ENCODE measurements around the gene BEGAIN. TPM values are rescaled to one million over a fixed set of nuclear protein-coding genes. Genes with fewer than 3 reads are reported as not detected.

BEGAIN gene
- total RNA-seq, 1 donor from 2014 or later = 1.0 TPM

DNA sequence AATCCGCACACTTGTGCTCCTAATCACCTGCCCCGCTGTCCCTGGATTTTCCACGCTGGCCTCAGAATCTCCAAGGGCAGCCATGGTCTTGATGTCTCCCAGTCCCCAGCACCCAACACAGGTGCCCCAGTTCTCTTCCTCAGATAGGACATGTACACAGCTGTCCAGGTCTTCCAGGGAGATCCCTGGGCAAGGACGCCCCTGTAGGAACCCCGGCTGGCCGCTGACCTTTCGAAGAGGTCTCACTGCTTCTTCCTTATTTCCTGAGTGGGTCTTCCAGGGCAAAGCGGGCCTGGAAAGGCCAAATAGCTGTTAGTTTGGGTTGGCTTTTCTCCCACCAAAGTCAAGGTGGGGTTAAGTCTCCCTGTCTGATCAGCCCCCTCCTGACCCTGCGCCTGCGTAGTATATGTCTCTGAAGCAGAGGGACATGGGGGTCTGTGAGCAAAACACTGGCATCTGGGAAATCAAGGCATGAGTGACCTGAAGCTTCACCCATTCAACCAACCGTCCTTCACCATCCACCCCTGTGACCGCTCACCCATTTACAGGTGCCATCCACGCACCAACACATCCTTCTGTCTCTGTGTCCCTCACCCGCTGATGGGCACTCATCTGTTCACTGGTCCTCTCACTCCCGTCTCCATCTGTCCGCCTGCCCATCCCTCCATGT lies 4.6 kb downstream of the BEGAIN start:
- intact Hi-C loops (cut with micrococcal nuclease) = no loop called here

DNA sequence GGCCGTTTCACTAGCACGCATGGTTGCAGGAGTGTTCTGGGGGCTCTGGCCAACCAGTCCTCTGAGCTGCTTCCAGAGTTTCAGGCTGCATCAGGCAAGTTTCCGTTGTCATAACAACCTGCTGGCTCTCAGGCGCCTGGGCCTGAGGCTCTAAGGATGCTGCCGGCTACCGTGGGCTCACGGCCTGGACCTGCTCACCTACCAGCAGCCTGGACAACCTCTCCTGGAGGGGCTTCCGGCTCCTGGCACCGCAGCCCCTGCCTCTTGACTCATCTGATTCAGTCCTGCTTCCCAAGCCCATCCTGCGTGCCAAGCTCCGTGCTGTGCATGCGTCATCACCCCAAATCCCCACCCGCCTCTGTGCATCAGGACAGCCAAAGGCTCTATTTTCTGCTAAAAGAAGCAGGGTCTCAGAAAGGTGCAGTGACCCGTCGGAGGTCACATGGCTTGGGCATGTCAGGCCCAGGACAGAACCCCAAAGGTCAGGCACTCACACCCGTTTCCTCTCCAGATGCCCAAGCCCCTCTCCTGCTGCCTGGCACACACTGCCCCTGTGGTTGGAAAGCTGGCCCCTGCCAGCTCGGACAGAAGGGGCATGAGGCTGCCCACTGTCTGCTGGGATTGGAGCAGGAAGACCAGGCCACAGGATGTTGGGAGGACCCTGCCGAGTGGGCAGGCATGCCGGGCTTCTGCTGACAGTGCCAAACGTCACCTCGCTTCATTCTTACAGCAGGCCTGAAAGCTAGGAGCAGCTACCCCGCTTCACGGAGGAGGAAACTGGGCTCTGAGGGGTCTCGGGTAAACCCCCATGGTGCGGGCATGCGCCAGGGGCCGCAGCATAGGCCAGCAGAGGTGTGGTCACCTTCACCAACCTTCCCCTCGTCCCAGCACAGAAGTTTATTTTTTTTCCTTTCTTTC lies 5.7 kb downstream of the BEGAIN start:
- intact Hi-C loops (cut with micrococcal nuclease) = no loop called here

DNA sequence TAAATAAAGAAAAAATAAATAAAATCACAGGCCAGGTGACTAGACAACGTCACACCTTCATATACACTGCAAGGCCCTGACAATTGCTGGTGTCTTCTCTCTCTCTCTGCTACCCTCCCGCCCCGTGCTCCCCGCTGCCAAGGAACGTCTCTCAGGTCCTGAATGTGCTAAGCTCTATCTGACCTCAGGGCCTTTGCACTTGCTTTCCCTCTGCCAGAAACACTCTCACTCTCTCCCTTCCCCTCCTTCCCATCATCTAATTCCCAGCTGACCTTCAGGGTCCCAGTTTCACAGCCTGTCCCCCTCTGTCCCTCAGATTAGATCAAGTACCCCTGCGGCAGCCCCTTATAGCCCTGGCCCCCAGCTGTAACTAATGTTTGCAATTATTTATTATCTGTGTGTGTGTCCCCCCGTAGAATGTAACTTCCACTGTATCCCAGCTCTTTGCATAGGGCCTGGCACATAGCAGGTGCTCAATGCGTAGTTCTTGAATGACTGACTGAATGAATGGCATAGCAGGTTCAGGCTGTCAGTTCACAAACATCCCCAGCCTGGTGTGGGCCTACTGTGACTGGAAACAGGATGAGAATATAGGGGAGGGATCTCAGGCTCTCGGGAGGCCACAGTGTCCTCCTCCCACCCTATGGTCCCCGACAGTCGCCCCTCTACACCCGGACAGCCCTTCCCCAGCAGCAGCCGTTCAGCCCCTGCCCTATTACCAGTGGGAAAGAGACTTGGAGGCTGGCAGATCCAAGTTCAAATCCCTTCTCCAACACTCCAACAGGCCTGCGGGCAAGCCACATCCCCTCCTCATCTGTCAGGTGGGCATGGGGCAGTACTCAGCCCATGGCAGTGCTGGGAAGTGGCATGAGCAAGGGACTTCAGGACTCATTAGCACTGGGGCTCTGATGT lies 6.6 kb downstream of the BEGAIN start:
- intact Hi-C loops (cut with micrococcal nuclease) = no loop called here

DNA sequence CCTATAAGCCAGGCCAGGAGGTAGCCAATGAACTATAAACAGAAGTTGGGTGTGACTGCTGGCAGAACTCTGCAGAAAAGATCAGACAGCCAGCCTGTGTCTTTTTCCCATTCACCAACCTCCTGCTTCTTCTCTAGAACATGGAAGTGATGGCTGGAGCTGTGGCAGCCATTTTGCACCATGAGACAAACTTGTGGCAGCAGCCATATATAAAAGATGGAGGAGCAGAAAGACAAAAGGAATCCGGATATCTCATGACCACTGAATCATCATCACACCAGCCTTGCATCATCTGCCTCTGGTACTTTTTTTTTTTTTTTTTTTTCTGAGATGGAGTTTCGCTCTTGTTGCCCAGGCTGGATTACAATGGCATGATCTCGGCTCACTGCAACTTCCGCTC lies 8.7 kb downstream of the BEGAIN start:
- intact Hi-C loops (cut with micrococcal nuclease) = no loop called here

DNA sequence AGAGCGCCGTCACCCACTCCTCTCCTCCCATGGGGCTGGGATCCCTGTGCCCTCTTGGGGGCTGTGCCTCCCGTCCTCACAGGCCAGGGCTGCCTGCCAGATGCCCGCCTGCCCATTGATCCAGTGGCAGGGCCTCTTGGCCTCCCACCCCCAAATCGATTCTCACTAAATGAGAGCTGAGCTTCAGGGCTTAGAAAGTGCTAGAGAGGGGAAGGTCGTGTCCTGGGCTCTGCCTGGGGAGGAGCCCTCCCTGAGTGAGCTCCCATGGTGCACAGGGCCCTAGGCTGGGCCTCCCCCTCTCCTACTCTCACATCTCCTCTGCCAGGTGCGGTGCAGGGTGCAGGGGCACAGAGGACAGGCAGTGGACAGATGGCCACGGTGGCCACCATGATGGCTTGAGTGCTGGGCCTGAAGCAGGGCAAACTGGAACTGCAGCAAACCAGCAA lies 9.2 kb downstream of the BEGAIN start:
- intact Hi-C loops (cut with micrococcal nuclease) = no loop called here

DNA sequence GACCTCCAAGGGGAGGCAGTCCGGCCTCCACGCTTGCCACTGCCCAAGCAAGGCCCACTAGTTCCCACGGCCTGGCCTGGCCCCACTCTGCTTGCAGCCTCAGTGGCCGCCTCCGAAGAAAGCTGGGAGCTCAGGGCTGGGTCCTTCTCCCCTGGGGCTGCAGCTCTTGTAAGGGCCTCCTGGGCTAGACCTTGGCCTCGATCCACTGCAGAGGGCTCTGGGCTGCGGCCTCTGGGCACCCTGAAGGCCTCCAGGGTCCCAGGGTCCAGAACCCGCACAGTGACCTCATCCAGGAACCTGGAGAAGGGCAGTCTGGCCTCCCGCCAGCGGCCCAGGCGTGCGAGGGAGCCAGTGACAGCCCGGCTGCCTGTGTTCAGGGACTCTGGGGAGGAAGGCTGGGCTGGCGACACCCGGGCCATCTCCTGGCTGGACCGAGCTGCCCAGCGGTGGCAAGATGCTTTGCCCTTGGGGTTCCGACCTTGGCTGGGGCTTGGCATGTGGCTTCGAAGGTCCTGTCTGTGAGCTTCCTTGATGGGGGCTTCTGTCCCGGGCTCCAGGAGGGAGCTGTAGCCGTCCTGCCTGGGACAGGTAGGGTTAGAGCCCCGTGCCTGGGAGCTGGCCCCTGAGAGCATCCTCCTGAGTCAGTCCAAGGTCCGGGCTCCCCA lies 9.8 kb downstream of the BEGAIN start:
- intact Hi-C loops (cut with micrococcal nuclease) = no loop called here

DNA sequence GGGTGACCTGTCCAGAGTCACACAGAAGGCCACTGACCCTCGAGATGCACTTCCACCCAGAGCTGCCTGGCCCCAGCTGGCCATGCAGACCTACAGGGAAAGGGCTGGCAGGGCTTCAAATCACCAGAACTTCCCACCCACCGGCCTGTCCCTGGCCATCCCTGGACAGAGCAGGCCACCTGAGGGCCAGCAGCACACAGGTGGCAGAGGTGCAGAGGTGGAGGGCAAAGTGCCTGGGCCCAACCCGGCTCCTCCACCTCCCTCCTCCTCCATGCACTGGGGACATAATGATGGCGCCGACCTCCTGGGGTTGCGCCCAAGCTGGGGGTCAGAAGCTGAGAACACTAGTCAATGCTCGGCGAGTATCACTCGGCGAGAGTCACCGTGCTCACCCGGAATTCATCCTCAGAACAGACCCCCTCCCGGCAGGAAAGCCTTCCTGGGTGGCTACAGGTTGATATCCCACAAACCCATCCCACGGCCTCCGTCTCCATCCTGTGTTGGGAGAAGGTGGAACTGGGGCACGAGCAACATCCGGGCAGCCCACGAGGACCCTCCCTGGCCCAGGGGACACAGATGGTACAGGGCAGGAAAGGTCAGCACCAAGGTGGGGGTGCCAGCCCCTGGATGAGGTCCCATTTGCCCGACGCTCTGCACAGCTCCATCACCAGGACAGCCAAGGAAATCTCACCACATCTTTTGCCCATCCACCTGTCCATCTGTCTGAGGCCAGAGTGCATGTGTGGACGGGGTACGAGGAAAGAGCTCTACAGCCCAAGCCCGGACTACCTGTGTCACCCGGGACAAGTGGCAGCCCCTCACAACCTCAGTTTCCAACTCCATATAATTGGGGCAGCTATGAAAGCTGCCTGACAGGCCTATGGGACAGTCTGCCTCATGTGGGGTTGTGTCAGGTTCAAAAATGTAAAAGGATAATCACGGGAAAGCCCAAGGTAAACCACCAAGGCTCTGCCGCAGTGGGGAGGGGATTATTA lies 10.8 kb downstream of the BEGAIN start:
- intact Hi-C loops (cut with micrococcal nuclease) = no loop called here

DNA sequence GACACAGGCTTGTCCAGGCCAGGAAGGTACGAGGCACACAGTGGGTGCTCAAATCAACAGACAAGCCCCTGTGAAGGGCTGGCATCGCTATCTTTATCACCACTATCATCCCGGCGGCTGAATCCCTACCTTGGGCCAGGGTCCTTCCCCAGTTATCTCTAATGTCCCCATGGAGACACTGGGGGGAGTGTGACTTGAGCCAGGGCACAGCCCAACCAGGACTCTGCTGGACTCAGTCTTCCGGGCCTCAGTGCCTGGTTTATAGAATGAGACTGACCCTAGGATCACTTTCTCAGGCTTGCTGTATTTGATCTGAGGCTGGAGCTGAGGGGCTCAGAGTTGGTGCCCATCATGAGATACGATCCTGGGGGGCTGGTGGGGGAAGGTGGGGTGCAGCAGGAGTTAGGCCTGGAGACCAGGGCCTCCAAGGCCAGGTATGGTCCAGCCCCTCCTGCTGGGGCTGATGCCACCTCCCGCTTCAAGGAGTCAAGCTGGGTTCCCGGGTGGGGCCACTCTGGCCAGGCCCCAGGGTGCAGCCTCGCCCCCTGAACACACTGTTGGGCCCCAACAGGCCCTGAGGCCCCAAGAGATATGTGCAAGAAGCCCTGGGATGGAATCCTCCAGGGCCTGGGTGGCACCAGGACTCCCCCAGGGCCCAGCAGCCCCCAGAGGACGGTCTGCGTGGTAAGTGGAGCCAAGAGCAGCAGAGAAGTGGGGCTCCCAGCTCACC lies 11.8 kb downstream of the BEGAIN start:
- intact Hi-C loops (cut with micrococcal nuclease) = no loop called here

DNA sequence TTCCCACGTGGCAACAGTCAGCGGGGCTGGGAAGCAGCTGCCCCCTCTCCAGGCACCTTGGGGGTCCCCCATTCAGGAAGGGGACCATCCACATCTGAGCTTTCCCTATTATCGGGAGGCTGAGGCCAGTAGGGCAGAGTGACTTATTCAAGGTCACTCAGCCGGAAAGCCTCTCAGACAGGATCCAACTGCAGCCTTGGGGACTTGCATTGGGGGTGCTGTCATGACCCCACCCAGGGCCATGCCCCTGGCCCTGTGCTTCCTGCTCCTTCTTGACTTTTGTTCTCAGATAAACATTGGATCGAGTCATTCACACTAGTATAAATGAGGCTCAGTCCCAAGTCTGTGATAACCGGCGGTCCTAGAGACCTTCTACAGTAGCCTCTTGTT lies 12.6 kb downstream of the BEGAIN start:
- intact Hi-C loops (cut with micrococcal nuclease) = no loop called here

DNA sequence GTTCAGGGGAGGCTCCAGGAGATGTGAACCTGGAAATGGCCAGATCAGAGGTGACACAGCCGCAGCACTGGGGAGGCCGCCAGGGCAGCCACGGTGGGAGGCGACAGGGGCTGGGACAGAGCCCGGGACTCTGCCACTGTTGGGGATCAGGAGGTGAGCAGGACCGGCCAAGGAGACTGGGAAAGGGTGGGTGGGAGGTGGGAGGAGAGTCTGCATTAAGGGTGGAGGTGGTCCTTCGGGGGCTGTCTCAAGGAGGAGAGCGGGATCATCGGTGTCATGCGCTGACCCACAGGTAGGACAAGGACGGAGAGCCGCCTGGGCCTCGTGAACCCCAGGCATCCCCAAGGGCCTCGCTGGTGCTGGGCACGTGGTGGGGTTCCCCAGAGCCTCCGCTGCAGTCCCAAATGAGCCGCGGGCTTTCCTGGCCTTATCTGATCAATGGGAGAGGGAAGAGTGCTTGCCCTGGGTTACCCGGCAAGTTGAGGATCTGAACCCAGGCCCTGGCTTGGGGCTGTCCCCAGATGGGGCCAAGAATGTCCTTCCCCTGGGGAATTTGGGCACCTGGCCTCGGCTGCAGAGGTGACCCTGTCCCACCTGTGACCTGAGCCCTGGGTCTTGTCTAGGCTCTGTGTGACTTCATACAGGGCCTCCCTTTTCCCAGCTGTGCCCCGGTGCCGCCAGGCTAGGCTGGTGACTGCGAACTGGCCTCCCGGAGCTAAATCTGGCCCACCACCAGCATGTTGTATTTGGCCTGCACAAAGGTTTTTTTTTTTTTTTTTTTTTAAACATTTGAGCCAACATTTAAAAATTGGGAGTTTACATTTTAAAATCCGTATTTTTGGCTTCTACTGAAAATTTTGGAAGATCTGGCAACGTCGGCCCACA lies 13.2 kb downstream of the BEGAIN start:
- intact Hi-C loops (cut with micrococcal nuclease) = no loop called here

DNA sequence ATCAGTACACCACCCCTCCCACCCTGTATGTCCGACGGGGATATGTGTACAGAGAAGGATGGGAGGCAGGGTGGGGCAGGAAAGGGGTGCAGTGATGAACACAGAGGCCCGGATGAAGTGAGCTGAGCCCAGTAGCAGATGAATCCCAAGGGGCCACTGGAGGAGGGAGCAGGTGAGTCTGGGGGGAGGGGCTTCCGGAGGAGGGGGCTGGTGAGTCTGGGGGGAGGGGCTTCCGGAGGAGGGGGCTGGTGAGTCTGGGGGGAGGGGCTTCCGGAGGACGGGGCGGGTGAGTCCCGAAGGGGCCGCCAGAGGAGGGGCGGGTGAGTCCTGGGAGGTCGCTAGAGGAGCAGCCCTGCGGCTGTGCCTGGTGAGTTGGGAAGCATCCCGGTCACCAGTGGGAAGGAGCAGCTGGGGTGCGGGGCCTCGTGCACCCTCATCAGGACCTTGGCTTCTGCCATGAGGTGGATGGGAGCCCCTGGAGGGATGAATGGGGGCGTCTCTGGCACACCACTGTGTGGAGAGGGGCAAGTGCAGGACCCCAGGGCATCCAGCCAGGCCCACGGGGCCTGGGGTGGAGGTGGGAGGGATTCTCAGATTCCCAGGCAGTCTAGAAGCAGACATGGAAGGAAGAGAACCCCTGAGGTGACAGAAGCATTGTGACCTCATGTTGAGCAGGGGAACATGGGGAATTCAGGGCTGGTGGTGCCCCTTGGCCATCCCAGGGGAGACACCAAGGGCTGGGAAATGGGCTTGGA lies 14.0 kb downstream of the BEGAIN start:
- intact Hi-C loops (cut with micrococcal nuclease) = no loop called here

DNA sequence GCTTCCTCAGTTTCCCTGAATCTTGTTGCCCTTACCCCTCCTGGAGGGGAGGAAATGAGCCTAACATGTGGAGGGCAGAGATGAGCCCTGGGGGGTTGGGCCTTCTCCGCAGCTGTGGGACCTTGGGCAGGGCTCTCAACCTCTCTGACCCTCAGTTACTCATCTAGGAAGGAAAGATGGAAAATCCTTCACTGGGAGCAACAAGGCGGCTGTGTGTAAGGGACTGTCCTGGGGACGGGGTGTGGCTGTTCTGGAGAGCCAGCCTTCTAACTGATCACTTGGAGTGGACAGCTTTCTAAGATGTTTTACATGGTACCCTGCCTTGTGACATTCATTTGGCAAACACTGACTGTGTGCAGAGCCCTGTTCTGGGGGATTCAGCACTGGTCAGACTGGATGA lies 14.7 kb downstream of the BEGAIN start:
- intact Hi-C loops (cut with micrococcal nuclease) = no loop called here

DNA sequence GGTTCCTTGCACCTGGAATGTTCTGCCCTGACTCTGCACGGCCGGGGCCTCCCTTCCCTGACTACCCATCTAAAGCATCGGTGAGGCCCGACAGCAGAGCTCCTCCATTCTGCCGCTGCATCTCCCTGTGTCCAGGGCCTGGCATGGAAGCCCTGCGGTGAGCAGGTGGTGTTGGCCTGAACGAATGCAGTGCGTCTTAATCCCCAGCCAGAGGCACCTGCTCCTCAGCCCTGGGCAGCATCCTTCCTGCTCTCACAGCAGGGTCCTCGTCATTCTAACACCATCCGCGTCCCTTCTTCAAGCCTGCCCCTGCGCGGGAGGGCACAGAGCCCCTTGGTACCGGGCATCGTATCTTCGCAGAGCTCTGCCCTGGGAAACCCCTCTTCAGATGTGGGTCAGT lies 15.4 kb downstream of the BEGAIN start:
- intact Hi-C loops (cut with micrococcal nuclease) = loop anchor here (2.0 kb wide), 1 partner anchor 17 kb away; no protein-coding TSS in a partner anchor

DNA sequence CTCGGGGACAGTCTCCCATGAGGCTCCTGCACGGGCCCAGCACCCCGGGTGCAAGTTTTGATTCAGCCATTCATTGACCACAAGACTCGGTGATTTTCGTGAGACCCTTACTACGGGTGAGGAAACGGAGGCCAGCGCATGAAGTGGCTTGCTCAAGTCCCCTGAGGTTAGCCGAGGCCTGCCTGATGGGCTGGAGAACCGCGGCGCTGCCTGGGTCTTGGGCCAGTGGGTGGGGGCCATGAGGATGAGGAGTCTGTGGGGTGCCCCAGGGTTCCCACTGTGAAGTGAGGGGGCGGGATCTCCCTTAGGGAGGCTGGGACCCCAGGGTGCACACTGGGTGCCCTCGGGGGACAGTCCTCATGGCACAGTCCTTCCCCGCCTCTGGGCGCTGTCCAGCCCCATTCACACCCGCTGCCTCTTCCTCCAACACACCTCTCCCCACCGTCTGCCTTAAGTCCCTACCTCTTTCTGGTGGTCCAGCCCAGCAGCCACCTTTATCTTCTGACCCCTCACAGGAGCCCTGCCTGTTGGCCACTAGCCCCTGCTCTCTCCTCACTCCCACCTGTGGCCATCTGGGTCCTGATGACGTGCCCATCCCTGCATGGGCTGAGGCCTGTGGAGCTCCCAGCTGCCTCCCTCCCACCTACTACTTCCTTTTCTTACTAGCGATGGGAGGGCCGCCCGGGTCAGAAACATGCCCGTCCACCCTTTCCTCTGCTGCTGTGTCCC lies 16.3 kb downstream of the BEGAIN start:
- intact Hi-C loops (cut with micrococcal nuclease) = loop anchor here (2.0 kb wide), 1 partner anchor 18 kb away; no protein-coding TSS in a partner anchor

DNA sequence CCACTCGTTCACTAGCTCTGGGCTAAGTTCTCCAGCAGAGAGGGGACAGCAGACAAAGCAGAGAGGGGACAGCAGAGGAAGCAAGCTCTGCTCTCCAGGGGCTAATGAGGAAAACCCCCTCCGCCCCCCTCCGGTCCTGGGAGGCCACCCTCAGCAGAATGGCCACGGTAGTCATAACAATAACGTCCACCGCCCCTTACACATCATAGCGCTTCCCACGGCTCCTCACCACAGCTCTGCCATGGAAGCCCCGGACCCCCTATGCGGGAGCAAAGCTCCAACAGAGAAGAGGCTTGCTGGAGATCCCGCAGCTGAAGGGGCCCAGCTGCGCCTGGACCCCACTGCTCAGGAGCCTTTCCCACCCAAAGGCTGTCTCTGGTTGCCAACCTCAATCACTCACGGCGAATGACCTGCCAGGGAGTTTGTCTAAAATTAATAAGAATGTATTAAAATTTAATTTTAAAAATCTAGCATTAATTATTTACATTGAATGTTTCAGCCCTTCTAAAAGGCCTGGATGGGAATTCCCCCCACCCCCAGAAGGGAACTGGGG lies 17.4 kb downstream of the BEGAIN start:
- intact Hi-C loops (cut with micrococcal nuclease) = loop anchor here (2.0 kb wide), 1 partner anchor 19 kb away; no protein-coding TSS in a partner anchor

Measured in T-helper 1 cell treated with Interleukin-12 subunit alpha and Interleukin-12 subunit beta and Interleukin-4 antibody, amounts not matched to agents 30 ng/mL and 1 ng/mL, for 36 hours (primary cell).